H7 (cell line): ENCODE measurements around the gene WLS. TPM values are rescaled to one million over a fixed set of nuclear protein-coding genes. Genes with fewer than 3 reads are reported as not detected.

Source experiments
- DNase-seq: peaks from one replicate; pipeline ENCODE4 v3.0.0; 2012
- H3K27me3 ChIP-seq: 2 replicates; pipeline ENCODE4 v1.6.0; 2011; ENCODE audit warnings: mild to moderate bottlenecking, low read length; ENCODE audit not compliant: control insufficient read depth, insufficient read depth
- H3K36me3 ChIP-seq: replicated peaks from 2 replicates; pipeline ENCODE4 v1.5.1; 2011; ENCODE audit warnings: low read length; ENCODE audit not compliant: control insufficient read depth, insufficient read depth
- H3K4me3 ChIP-seq: 2 replicates; pipeline ENCODE4 v1.5.1; 2011; ENCODE audit warnings: low read depth, mild to moderate bottlenecking, control low read depth, low read length, moderate library complexity; ENCODE audit not compliant: insufficient read depth
- total RNA-seq: library from RNA; depleted of rRNA; stranded (reverse); fragments of >200 nt; shearing (Covaris generic); gene quantifications from 2 replicates; pipeline ENCODE4 v1.2.3, GENCODE V29; 2014

The WLS gene
- total RNA-seq, 1 experiment from 2014 or later: 9.5 TPM

DNA sequence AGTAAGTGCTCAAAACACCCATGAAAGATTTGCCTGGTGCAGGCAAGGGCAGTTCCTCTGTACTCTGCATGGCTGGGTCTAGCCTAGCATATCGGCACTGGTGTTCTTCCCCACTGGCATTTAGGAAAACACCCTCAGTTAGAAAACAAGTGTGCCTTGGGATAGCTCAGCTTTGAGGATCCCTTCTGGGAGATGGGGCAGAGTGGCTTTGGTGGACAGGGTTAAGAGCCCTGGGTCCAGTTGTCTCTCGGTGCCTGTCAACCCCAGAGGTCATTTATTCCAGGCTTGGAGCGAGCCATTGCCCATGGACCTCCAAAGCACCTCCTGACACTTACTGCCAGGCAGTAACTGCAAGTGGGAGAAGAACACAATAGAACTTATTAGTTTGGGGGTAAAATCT is 101.1 kb downstream of the WLS start:
- peaks cover 1% of the 10 kb centered on the region; the same call in 1 of the 2 replicates for H3K27me3 ChIP-seq
- DNase-seq: no peak
- no peaks in the 10 kb centered on the region for H3K36me3 ChIP-seq
- H3K4me3 ChIP-seq: no peak overlapping the region

GRCh38 chr1:68129536-68130250 is 102.6 kb downstream of the WLS start:
- no peak for DNase-seq
- H3K4me3 ChIP-seq: no peak overlapping the region
- H3K36me3 ChIP-seq: no peaks in the 10 kb centered on the region
- H3K27me3 ChIP-seq: peaks cover 1% of the 10 kb centered on the region; the same call in 1 of the 2 replicates

- Histone ChIP-seq H3K4me3 (no peak overlapping the region), H3K27me3 (peaks cover 1% of the 10 kb centered on the region; the same call in 1 of the 2 replicates), H3K36me3 (no peaks in the 10 kb centered on the region)
- DNase-seq: no peak
Observed at GRCh38 chr1:68128820-68129219, 103.5 kb downstream of the WLS start.

- Histone ChIP-seq H3K36me3 (no peaks in the 10 kb centered on the region), H3K27me3 (peaks cover 1% of the 10 kb centered on the region; the same call in 1 of the 2 replicates), H3K4me3 (no peak overlapping the region)
- DNase-seq: no peak
Observed at GRCh38 chr1:68128157-68128556, 104.2 kb downstream of the WLS start.

GRCh38 chr1:68121536-68121935 is 110.8 kb downstream of the WLS start:
- Histone ChIP-seq H3K27me3 (no peaks in the 10 kb centered on the region), H3K36me3 (no peaks in the 10 kb centered on the region), H3K4me3 (no peak overlapping the region)
- DNase-seq: no peak

DNA sequence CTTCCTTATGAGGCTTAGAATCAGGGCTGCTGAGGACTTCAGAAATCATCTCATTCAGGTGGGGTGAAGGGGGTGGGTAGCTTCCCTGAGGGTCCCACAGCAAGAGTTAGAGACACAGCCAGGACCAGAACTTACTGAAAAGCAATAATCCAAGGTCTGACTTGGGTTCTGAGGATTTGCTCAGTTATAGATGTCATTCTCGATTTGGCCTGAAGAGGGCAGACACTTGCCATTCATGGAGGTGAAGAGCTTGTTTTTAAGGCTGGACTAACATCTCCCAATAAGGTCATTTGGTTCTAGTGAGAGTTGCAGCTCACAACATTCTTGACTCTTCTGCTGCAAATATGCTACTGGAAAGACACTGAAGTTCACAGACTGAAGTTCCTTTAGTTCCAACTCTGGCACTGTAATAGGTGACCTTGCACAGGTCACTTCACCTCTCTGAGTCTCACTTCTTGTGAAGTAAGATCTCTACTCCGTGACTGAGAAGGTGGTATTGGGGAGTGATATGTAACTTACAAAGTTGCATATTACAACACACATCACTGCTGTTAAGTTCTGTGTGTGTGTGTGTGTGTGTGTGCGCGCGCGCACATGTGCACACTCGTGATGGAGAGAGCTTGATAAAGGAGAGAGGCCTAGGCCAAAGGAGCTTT is 112.1 kb downstream of the WLS start:
- H3K4me3 ChIP-seq: no peak overlapping the region
- peak; percentile 64 for DNase-seq
- H3K27me3 ChIP-seq: no peaks in the 10 kb centered on the region
- no peaks in the 10 kb centered on the region for H3K36me3 ChIP-seq

DNA sequence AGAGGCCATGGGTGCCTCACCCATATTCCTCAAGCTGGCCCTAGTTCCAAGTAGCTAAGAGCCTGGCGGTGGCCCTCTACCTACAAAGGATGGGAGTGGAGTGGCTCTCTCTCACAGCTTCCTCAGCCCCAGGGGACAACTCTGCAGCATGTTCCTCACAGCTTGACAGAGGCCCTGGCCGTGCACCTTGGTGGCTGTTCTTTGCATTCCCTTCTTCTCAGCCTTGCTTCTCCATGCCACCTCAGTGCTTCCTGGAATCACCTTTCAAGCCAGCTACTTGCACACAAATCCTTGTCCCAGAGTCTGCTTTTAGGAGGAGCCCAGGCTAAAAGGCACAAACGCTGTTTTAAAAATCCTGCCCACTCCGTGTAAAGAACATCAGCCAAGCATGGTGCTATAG is 112.9 kb downstream of the WLS start:
- no peak overlapping the region for H3K4me3 ChIP-seq
- no peaks in the 10 kb centered on the region for H3K27me3 ChIP-seq
- no peaks in the 10 kb centered on the region for H3K36me3 ChIP-seq
- DNase-seq: no peak

DNA sequence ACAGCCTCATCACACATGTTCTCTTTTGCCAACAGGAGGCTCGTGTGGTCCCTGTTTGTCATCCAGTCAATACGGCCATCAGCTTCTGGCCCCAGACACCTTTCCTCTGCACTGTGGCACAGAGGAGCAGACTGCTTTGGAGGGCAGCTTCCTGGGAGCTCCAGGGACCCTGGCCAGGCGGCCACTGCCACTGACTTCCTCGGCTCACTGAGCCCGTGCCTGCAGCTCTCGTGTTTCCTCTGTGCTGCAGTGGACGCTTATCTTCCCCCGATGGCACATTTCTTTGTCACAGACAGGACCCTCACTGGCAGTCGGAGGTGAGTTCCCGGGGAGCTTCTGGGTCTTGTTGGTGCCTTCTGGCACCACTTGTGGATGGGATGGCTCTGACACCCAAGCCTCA is 114.9 kb downstream of the WLS start:
- Histone ChIP-seq H3K36me3 (no peaks in the 10 kb centered on the region), H3K27me3 (no peaks in the 10 kb centered on the region), H3K4me3 (no peak overlapping the region)
- no peak for DNase-seq

DNA sequence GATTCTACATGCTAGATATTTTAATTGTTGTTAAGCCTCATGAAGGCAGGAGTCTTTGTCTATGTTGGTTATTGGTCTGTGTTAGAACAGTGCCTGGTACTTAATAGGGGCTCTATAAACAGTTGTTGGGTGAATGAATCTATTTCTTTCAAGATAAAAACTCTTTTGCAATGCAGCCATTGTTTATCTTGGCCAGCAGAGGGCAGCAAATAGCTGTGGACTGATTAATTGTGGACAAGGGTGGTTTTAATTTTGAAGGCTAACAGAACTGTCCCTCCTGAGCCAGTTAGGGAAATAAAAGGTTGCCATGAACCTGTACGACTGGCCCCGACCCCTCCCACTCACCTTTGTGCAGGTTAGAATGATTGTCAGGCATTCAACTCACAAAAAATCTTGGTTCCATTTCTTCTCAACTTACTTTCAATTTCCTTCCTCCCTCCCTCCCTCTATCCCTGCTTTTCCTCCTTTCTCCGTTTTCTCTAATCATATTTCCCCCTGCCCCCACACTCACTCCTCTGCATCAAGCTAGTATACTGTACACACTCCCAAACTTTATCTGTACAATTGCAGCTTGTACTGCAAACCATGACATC is 115.6 kb downstream of the WLS start:
- Histone ChIP-seq H3K36me3 (no peaks in the 10 kb centered on the region), H3K4me3 (no peak overlapping the region), H3K27me3 (no peaks in the 10 kb centered on the region)
- DNase-seq: peak; percentile 51

DNA sequence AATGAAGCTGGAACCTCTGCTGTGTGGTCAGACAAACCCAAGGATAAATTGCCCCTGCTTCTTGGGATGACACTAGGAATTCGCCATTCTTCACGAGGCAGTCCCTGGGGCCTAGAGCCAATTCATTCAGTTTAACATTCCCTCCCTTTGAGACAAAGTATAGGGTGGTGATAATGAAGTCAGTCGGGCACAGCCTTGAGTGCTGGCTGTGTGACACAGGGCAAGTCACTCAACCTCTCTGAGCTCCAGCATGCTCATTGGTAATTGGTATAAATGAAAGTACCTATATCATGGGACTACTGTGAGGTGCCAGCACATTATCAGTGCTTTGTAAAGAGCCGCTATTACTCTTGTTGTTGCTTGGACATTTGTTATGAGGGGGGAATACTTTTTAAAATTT is 117.0 kb downstream of the WLS start:
- Histone ChIP-seq H3K36me3 (no peaks in the 10 kb centered on the region), H3K27me3 (no peaks in the 10 kb centered on the region), H3K4me3 (no peak overlapping the region)
- no peak for DNase-seq

DNA sequence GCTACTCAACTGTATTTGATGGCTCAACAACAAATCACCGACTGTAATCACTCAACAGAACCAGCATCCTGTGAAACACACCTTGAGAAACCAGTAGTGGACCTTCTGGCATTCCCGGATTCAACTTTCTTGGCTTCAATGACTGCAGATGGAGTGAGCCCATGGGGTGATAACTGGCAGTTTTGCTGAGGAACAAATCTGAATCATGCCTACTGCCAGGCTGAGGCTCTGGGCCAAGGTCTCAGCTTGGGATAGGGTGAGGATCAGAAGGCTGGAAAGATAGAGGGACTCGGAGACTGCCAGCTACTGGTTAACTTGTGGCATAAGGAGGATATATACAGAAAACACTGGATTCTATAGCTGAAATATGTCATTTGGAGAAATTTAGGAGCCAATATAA is 118.4 kb downstream of the WLS start:
- no peaks in the 10 kb centered on the region for H3K36me3 ChIP-seq
- DNase-seq: no peak
- no peak overlapping the region for H3K4me3 ChIP-seq
- H3K27me3 ChIP-seq: no peaks in the 10 kb centered on the region

- H3K36me3 ChIP-seq: no peaks in the 10 kb centered on the region
- no peak for DNase-seq
- H3K27me3 ChIP-seq: no peaks in the 10 kb centered on the region
- H3K4me3 ChIP-seq: no peak overlapping the region
Observed at GRCh38 chr1:68112835-68113243, 119.5 kb downstream of the WLS start.

GRCh38 chr1:68111519-68112436 is 120.5 kb downstream of the WLS start:
- Histone ChIP-seq H3K4me3 (no peak overlapping the region), H3K36me3 (no peaks in the 10 kb centered on the region), H3K27me3 (no peaks in the 10 kb centered on the region)
- DNase-seq: peak; percentile 27

GRCh38 chr1:68107771-68108170 is 124.6 kb downstream of the WLS start:
- no peak for DNase-seq
- Histone ChIP-seq H3K36me3 (no peaks in the 10 kb centered on the region), H3K4me3 (no peak overlapping the region), H3K27me3 (no peaks in the 10 kb centered on the region)
